ENCODE results near the gene OR13G1. TPM values are rescaled to one million over a fixed set of nuclear protein-coding genes. Genes with fewer than 3 reads are reported as not detected.
"Not testable (repeated sequence)": the region's sequence is repeated elsewhere in the genome, so short reads cannot be mapped to it uniquely, and the experiment has no call there.

Gene OR13G1
- total and polyA plus RNA-seq, 2 of the 13 experiments (the other 11 are each of a cell fraction or from before 2014, with no cell fraction given), result not detected

DNA sequence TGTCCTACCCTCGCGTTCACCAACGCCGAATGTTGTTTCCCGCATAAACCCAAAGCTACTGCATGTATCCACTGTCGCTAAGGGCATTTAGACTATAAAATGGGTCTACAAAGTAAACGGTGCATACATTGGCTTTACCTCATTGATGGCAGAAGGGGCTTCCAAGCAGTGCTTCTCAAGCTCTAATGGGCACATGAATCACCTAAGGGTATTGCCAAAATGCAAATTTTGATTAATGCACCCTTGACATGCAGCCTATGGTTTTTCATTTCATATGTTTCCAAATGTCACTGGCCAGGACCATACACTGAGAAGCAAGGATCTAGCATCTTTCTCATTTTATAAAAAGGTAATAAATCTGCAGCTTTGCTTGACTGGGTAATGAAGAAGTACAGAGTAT, 34.2 kb upstream of the OR13G1 start (continued):
- TF ChIP-seq, protein P1, sequence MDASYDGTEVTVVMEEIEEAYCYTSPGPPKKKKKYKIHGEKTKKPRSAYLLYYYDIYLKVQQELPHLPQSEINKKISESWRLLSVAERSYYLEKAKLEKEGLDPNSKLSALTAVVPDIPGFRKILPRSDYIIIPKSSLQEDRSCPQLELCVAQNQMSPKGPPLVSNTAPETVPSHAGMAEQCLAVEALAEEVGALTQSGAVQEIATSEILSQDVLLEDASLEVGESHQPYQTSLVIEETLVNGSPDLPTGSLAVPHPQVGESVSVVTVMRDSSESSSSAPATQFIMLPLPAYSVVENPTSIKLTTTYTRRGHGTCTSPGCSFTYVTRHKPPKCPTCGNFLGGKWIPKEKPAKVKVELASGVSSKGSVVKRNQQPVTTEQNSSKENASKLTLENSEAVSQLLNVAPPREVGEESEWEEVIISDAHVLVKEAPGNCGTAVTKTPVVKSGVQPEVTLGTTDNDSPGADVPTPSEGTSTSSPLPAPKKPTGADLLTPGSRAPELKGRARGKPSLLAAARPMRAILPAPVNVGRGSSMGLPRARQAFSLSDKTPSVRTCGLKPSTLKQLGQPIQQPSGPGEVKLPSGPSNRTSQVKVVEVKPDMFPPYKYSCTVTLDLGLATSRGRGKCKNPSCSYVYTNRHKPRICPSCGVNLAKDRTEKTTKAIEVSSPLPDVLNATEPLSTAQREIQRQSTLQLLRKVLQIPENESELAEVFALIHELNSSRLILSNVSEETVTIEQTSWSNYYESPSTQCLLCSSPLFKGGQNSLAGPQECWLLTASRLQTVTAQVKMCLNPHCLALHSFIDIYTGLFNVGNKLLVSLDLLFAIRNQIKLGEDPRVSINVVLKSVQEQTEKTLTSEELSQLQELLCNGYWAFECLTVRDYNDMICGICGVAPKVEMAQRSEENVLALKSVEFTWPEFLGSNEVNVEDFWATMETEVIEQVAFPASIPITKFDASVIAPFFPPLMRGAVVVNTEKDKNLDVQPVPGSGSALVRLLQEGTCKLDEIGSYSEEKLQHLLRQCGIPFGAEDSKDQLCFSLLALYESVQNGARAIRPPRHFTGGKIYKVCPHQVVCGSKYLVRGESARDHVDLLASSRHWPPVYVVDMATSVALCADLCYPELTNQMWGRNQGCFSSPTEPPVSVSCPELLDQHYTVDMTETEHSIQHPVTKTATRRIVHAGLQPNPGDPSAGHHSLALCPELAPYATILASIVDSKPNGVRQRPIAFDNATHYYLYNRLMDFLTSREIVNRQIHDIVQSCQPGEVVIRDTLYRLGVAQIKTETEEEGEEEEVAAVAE (CRISPR knock-in tag; IDR thresholded peaks at IDR 0.05; ENCODE audit: borderline replicate concordance), result no peak
- TF ChIP-seq, protein P2, sequence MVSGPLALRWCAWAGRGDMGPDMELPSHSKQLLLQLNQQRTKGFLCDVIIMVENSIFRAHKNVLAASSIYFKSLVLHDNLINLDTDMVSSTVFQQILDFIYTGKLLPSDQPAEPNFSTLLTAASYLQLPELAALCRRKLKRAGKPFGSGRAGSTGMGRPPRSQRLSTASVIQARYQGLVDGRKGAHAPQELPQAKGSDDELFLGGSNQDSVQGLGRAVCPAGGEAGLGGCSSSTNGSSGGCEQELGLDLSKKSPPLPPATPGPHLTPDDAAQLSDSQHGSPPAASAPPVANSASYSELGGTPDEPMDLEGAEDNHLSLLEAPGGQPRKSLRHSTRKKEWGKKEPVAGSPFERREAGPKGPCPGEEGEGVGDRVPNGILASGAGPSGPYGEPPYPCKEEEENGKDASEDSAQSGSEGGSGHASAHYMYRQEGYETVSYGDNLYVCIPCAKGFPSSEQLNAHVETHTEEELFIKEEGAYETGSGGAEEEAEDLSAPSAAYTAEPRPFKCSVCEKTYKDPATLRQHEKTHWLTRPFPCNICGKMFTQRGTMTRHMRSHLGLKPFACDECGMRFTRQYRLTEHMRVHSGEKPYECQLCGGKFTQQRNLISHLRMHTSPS (CRISPR knock-in tag; IDR thresholded peaks at IDR 0.05; ENCODE audit: low read depth), result no peak
- TF ChIP-seq, protein P3, sequence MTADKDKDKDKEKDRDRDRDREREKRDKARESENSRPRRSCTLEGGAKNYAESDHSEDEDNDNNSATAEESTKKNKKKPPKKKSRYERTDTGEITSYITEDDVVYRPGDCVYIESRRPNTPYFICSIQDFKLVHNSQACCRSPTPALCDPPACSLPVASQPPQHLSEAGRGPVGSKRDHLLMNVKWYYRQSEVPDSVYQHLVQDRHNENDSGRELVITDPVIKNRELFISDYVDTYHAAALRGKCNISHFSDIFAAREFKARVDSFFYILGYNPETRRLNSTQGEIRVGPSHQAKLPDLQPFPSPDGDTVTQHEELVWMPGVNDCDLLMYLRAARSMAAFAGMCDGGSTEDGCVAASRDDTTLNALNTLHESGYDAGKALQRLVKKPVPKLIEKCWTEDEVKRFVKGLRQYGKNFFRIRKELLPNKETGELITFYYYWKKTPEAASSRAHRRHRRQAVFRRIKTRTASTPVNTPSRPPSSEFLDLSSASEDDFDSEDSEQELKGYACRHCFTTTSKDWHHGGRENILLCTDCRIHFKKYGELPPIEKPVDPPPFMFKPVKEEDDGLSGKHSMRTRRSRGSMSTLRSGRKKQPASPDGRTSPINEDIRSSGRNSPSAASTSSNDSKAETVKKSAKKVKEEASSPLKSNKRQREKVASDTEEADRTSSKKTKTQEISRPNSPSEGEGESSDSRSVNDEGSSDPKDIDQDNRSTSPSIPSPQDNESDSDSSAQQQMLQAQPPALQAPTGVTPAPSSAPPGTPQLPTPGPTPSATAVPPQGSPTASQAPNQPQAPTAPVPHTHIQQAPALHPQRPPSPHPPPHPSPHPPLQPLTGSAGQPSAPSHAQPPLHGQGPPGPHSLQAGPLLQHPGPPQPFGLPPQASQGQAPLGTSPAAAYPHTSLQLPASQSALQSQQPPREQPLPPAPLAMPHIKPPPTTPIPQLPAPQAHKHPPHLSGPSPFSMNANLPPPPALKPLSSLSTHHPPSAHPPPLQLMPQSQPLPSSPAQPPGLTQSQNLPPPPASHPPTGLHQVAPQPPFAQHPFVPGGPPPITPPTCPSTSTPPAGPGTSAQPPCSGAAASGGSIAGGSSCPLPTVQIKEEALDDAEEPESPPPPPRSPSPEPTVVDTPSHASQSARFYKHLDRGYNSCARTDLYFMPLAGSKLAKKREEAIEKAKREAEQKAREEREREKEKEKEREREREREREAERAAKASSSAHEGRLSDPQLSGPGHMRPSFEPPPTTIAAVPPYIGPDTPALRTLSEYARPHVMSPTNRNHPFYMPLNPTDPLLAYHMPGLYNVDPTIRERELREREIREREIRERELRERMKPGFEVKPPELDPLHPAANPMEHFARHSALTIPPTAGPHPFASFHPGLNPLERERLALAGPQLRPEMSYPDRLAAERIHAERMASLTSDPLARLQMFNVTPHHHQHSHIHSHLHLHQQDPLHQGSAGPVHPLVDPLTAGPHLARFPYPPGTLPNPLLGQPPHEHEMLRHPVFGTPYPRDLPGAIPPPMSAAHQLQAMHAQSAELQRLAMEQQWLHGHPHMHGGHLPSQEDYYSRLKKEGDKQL (CRISPR knock-in tag; IDR thresholded peaks at IDR 0.05; ENCODE audit: low read depth), result no peak
- no peak for TF ChIP-seq TOPORS (CRISPR knock-in tag; IDR thresholded peaks at IDR 0.05)
- TF ChIP-seq KAT2B (IDR thresholded peaks at IDR 0.05; ENCODE audit: borderline replicate concordance, low read depth, low read length), result no peak
- no peak for TF ChIP-seq KLF6 (CRISPR knock-in tag; IDR thresholded peaks at IDR 0.05)
- no peak for TF ChIP-seq HDAC6 (IDR thresholded peaks at IDR 0.05; ENCODE audit: low read depth, low read length)
- TF ChIP-seq ZSCAN12 (CRISPR knock-in tag; IDR thresholded peaks at IDR 0.05), result no peak
- TF ChIP-seq FOXM1 (CRISPR knock-in tag; IDR thresholded peaks at IDR 0.05), result no peak

DNA sequence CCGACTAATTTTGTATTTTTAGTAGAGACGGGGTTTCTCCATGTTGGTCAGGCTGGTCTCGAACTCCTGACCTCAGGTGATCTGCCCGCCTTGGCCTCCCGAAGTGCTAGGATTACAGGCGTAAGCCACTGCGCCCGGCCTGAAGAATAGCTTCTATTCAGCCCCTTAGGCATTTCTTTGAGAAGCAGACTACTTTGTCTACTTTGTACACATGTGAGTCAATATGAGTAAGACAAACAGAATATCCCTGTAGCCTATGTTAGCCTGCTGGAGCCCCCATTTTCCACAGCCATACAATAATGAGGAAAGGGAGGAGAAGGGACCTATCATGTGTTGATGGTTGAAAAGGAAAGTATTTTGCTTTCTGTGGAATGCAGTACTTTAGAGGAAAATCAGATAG, 31.1 kb upstream of the OR13G1 start:
- ATAC-seq; FAIRE-seq; H3K9ac ChIP-seq (ENCODE audit: insufficient read depth, low read depth, low read length); H3K4me1 ChIP-seq (ENCODE audit: insufficient read depth, low read length); H3K4me3 ChIP-seq (replicated peaks in 1 of 3; ENCODE audit: insufficient read depth in 1 of 3, low read depth in 2 of 3, low read length in 3 of 3); H3K4me2 ChIP-seq (ENCODE audit: low read depth, low read length); H3K27ac ChIP-seq (ENCODE audit: extremely low read length, insufficient read depth, low read length); in situ Hi-C loops (cut with HindIII; ENCODE audit: extremely low pct_ligation_motif_present, low pct_unique_long_range_greater_than_20kb); H3K36me3 ChIP-seq (replicated peaks in 1 of 2; ENCODE audit: control insufficient read depth in 1 of 2, insufficient read depth in 2 of 2, low read length in 2 of 2); H3K27me3 ChIP-seq (ENCODE audit: control insufficient read depth in 1 of 2, insufficient read depth in 2 of 2, low read length in 2 of 2); POLR2A ChIA-PET; DNase-seq (ENCODE audit: low spot score); BruUV-seq (replicated peaks); H4K20me1 ChIP-seq (ENCODE audit: insufficient read depth, low read length); CTCF ChIA-PET (ENCODE audit: low intra/inter-chr PET ratio, low total read pairs); H3K79me2 ChIP-seq (ENCODE audit: insufficient read depth, low read length); H2AFZ ChIP-seq (ENCODE audit: low read length); intact Hi-C loops (cut with micrococcal nuclease; ENCODE audit: unreplicated experiment): not testable (repeated sequence)
- H3K9me3 ChIP-seq (ENCODE audit: low read length), result peaks cover 78% of the 10 kb centered on the region
- 30% methylated on average over 8 of the region's 8 CpGs for WGBS (ENCODE audit: low lambda C conversion rate)

All from HepG2 (cell line).